Measurements from ENCODE around the gene CCDC18. TPM values are rescaled to one million over a fixed set of nuclear protein-coding genes. Genes with fewer than 3 reads are reported as not detected.

CCDC18 gene
- total RNA-seq, 2 experiments from 2014 or later, result 46.5 to 59.0 TPM

DNA sequence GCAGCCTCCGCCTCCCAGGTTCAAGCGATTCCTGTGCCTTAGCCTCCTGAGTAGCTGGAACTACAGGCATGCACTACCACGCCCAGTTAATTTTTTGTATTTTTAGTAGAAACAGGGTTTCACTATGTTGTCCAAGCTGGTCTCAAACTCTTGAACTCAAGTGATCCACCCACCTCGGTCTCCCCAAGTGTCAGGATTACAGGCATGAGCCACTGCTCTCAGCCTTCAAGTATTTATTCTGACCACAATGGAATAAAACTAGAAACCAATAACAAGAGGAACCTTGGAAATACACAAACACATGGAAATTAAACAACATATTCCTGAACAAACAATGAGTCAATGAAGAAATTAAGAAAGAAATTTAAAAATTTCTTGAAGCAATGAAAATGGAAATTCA lies 132.5 kb downstream of the CCDC18 start:
- no peak overlapping the region for H3K4me3 ChIP-seq (ENCODE audit: low read depth, low read length, poor library complexity, severe bottlenecking)
- TF ChIP-seq EZH2phosphoT487 (IDR thresholded peaks at IDR 0.05; ENCODE audit: borderline replicate concordance, low read depth, low read length), result no peak
- TF ChIP-seq, protein P1, sequence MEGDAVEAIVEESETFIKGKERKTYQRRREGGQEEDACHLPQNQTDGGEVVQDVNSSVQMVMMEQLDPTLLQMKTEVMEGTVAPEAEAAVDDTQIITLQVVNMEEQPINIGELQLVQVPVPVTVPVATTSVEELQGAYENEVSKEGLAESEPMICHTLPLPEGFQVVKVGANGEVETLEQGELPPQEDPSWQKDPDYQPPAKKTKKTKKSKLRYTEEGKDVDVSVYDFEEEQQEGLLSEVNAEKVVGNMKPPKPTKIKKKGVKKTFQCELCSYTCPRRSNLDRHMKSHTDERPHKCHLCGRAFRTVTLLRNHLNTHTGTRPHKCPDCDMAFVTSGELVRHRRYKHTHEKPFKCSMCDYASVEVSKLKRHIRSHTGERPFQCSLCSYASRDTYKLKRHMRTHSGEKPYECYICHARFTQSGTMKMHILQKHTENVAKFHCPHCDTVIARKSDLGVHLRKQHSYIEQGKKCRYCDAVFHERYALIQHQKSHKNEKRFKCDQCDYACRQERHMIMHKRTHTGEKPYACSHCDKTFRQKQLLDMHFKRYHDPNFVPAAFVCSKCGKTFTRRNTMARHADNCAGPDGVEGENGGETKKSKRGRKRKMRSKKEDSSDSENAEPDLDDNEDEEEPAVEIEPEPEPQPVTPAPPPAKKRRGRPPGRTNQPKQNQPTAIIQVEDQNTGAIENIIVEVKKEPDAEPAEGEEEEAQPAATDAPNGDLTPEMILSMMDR (conservative IDR thresholded peaks at IDR 0.05; ENCODE audit: low read length), result no peak
- intact Hi-C loops (cut with micrococcal nuclease; ENCODE audit: unreplicated experiment), result no loop called here
- H2AFZ ChIP-seq (ENCODE audit: low read length), result no peak overlapping the region
- H3K9me2 ChIP-seq (ENCODE audit: insufficient read depth, low read length), result no peaks in the 10 kb centered on the region
- no peaks in the 10 kb centered on the region for H3K9me3 ChIP-seq (ENCODE audit: low read length)
- no peaks in the 10 kb centered on the region for H3K36me3 ChIP-seq (ENCODE audit: insufficient read depth, low read length)
- H3K4me1 ChIP-seq (ENCODE audit: insufficient read depth, low read length, poor library complexity, severe bottlenecking), result no peaks in the 10 kb centered on the region
- DNase-seq (ENCODE audit: low spot score), result no peak
- no TSS peak for BruUV-seq (replicated peaks)
- ChIA-PET CTCF (ENCODE audit: unreplicated experiment) (no interaction called here), POLR2A (no interaction called here)
- no peaks in the 10 kb centered on the region for H4K20me1 ChIP-seq (ENCODE audit: insufficient read depth, low read length)
- H3K4me2 ChIP-seq (ENCODE audit: low read length), result no peak overlapping the region
- H3K27ac ChIP-seq (ENCODE audit: low read depth, low read length, poor library complexity, severe bottlenecking), result no peak overlapping the region
- H3K79me2 ChIP-seq (ENCODE audit: insufficient read depth, low read depth, low read length), result no peaks in the 10 kb centered on the region

DNA sequence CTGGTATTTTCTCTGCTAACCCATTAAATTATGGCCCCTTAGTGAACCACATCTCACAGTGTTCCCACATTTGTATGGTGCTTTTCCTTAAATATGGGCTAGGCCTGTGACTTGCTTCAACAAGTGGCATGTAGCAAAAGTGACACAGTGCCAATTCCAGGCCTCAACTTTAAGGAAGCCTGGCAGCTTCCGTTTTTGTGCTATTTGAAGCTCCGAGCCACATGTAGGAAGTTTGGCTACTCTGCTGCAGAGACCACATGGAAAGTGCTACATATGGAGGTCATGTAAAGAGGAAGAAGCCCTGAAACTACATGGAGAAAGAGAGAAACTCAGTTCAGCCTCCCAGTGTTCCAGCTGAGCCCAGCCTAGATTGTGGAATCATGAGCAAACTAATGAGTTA lies 136.7 kb downstream of the CCDC18 start:
- intact Hi-C loops (cut with micrococcal nuclease; ENCODE audit: unreplicated experiment), result no loop called here
- Histone ChIP-seq H2AFZ (ENCODE audit: low read length) (no peak overlapping the region), H4K20me1 (ENCODE audit: insufficient read depth, low read length) (no peaks in the 10 kb centered on the region), H3K36me3 (ENCODE audit: insufficient read depth, low read length) (no peaks in the 10 kb centered on the region), H3K4me3 (ENCODE audit: low read depth, low read length, poor library complexity, severe bottlenecking) (no peak overlapping the region), H3K4me1 (ENCODE audit: insufficient read depth, low read length, poor library complexity, severe bottlenecking) (no peaks in the 10 kb centered on the region), H3K9me2 (ENCODE audit: insufficient read depth, low read length) (no peaks in the 10 kb centered on the region), H3K9me3 (ENCODE audit: low read length) (no peaks in the 10 kb centered on the region), H3K79me2 (ENCODE audit: insufficient read depth, low read depth, low read length) (no peaks in the 10 kb centered on the region), H3K4me2 (ENCODE audit: low read length) (no peak overlapping the region), H3K27ac (ENCODE audit: low read depth, low read length, poor library complexity, severe bottlenecking) (no peak overlapping the region)
- CTCF ChIA-PET (ENCODE audit: unreplicated experiment), result no interaction called here
- BruUV-seq (replicated peaks), result no TSS peak
- POLR2A ChIA-PET, result interaction anchor here (0.9 to 1.4 kb wide), 2 partner anchors 12 to 16 kb away, joined by 3 read pairs; no protein-coding TSS in a partner anchor
- no peak for DNase-seq (ENCODE audit: low spot score)
- TF ChIP-seq, protein P1 (conservative IDR thresholded peaks at IDR 0.05; ENCODE audit: low read length), result no peak
- no peak for TF ChIP-seq EZH2phosphoT487 (IDR thresholded peaks at IDR 0.05; ENCODE audit: borderline replicate concordance, low read depth, low read length)

DNA sequence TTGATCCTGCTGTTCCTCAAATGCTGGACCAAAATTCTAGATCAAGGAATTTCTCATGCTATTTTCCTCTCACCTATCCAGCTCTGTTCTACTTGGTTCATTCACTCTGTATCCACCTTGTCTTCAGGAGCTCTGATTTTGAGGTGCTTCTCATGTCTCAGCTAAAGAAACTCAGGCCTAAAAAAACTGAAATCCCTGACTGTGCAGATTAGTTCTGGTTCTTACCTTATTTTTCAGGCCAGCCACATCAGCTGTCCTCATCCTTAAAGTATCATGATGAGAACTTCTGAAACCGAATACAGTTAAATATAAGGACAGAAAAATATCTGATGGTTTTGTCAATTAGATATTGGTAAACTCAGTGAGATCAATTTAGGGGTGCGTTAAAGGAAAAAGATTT lies 137.4 kb downstream of the CCDC18 start:
- ChIA-PET CTCF (ENCODE audit: unreplicated experiment) (no interaction called here), POLR2A (no interaction called here)
- no peaks in the 10 kb centered on the region for H3K36me3 ChIP-seq (ENCODE audit: insufficient read depth, low read length)
- no peaks in the 10 kb centered on the region for H3K9me2 ChIP-seq (ENCODE audit: insufficient read depth, low read length)
- no peak for DNase-seq (ENCODE audit: low spot score)
- H3K79me2 ChIP-seq (ENCODE audit: insufficient read depth, low read depth, low read length), result no peaks in the 10 kb centered on the region
- H4K20me1 ChIP-seq (ENCODE audit: insufficient read depth, low read length), result no peaks in the 10 kb centered on the region
- H3K27ac ChIP-seq (ENCODE audit: low read depth, low read length, poor library complexity, severe bottlenecking), result no peak overlapping the region
- no peak overlapping the region for H3K4me2 ChIP-seq (ENCODE audit: low read length)
- H3K4me1 ChIP-seq (ENCODE audit: insufficient read depth, low read length, poor library complexity, severe bottlenecking), result no peaks in the 10 kb centered on the region
- no peak overlapping the region for H3K4me3 ChIP-seq (ENCODE audit: low read depth, low read length, poor library complexity, severe bottlenecking)
- H2AFZ ChIP-seq (ENCODE audit: low read length), result no peak overlapping the region
- BruUV-seq (replicated peaks), result no TSS peak
- H3K9me3 ChIP-seq (ENCODE audit: low read length), result no peaks in the 10 kb centered on the region
- no peak for TF ChIP-seq EZH2phosphoT487 (IDR thresholded peaks at IDR 0.05; ENCODE audit: borderline replicate concordance, low read depth, low read length)
- TF ChIP-seq, protein P1 (conservative IDR thresholded peaks at IDR 0.05; ENCODE audit: low read length), result no peak
- intact Hi-C loops (cut with micrococcal nuclease; ENCODE audit: unreplicated experiment), result no loop called here

All from OCI-LY7 (cell line).